GM12878 (cell line): ENCODE measurements around the gene CDKN3. TPM values are rescaled to one million over a fixed set of nuclear protein-coding genes. Genes with fewer than 3 reads are reported as not detected.

Experiments
- BACH1 ChIP-seq: fragments of 450-650 bp; IDR thresholded peaks from 2 replicates; pipeline ENCODE4 v1.6.1; 2017; ENCODE audit warnings: mild to moderate bottlenecking, borderline replicate concordance
- EGR1 ChIP-seq, 2 experiments: IDR thresholded peaks; 1 replicate in 1 of 2; 2 replicates in 1 of 2; pipeline ENCODE4 v1.6.1; 2011 to 2012; ENCODE audit warnings: low read depth in 2 of 2, low read length in 2 of 2, borderline replicate concordance in 1 of 2, mild to moderate bottlenecking in 1 of 2, moderate library complexity in 1 of 2
- MTA2 ChIP-seq: fragments of 450-650 bp; IDR thresholded peaks from 2 replicates; pipeline ENCODE4 v1.6.1; 2016; ENCODE audit warnings: low read depth, mild to moderate bottlenecking, moderate library complexity
- NR2C1 ChIP-seq: fragments of 450-650 bp; IDR thresholded peaks from 2 replicates; pipeline ENCODE4 v1.6.1; 2017; ENCODE audit warnings: antibody characterized with exemption, mild to moderate bottlenecking, moderate library complexity
- polyA plus RNA-seq, 11 experiments: library from polyadenylated mRNA; depleted of rRNA in 4 of 11; unstranded in 6 of 11; stranded (reverse) in 5 of 11; fragments of >200 nt; fragmentation: Nextera tagmentation in 4 of 11; fragmentation: Illumina TruSeq in 1 of 11; extraction: Ambion mirVana in 4 of 11; extraction: Trizol in 1 of 11; gene quantifications; 1 replicate in 1 of 11; 2 replicates in 10 of 11; pipeline versions ENCODE4 v1.2.1 to v1.2.3, GENCODE V29; 2011 to 2016; ENCODE audit warnings: inconsistent platforms in 2 of 11, missing spikeins in 2 of 11, low read depth in 1 of 11
- total RNA-seq, 4 experiments: library from RNA; depleted of rRNA in 3 of 4; stranded (reverse); fragments of >200 nt in 3 of 4; fragmentation: Illumina TruSeq in 1 of 4; extraction: Trizol in 1 of 4; gene quantifications; 2 replicates each; pipeline versions ENCODE4 v1.2.1 to v1.2.3, GENCODE V29; 2013 to 2021
- TF ChIP-seq, protein P1 (sequence below): IDR thresholded peaks from 2 replicates; pipeline ENCODE4 v1.6.1; 2012; ENCODE audit warnings: improper control_type of control experiment, low read depth, low read length; ENCODE audit not compliant: insufficient replicate concordance
- TF ChIP-seq, protein P2 (sequence below): fragments of 450-650 bp; IDR thresholded peaks from 2 replicates; pipeline ENCODE4 v1.6.1; 2017; ENCODE audit warnings: mild to moderate bottlenecking

The CDKN3 gene
- total and polyA plus RNA-seq, 10 of the 15 experiments (the other 5 are each of a cell fraction or from before 2014, with no cell fraction given) = 54.9 to 197 (median 111) TPM

DNA sequence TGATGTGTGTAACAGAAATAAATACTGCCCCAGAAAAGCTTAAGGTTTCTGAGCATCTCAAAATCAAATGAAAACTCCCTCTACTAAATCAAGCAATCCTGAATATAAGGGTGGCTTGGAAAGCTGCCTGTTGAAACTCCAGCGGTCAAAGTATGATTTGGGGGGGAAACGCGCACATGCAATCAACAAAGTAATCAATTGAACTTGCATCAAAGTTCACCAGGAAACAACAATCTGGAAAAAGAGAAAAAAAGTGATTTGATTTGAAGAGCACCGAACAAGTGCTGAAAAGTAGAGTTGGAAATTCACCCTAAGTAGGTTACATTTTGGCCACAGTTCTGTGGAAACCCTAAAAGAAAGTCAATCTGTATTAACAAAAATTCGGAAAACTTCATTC is 43.7 kb downstream of the CDKN3 start (continued):
- TF ChIP-seq, protein P1, sequence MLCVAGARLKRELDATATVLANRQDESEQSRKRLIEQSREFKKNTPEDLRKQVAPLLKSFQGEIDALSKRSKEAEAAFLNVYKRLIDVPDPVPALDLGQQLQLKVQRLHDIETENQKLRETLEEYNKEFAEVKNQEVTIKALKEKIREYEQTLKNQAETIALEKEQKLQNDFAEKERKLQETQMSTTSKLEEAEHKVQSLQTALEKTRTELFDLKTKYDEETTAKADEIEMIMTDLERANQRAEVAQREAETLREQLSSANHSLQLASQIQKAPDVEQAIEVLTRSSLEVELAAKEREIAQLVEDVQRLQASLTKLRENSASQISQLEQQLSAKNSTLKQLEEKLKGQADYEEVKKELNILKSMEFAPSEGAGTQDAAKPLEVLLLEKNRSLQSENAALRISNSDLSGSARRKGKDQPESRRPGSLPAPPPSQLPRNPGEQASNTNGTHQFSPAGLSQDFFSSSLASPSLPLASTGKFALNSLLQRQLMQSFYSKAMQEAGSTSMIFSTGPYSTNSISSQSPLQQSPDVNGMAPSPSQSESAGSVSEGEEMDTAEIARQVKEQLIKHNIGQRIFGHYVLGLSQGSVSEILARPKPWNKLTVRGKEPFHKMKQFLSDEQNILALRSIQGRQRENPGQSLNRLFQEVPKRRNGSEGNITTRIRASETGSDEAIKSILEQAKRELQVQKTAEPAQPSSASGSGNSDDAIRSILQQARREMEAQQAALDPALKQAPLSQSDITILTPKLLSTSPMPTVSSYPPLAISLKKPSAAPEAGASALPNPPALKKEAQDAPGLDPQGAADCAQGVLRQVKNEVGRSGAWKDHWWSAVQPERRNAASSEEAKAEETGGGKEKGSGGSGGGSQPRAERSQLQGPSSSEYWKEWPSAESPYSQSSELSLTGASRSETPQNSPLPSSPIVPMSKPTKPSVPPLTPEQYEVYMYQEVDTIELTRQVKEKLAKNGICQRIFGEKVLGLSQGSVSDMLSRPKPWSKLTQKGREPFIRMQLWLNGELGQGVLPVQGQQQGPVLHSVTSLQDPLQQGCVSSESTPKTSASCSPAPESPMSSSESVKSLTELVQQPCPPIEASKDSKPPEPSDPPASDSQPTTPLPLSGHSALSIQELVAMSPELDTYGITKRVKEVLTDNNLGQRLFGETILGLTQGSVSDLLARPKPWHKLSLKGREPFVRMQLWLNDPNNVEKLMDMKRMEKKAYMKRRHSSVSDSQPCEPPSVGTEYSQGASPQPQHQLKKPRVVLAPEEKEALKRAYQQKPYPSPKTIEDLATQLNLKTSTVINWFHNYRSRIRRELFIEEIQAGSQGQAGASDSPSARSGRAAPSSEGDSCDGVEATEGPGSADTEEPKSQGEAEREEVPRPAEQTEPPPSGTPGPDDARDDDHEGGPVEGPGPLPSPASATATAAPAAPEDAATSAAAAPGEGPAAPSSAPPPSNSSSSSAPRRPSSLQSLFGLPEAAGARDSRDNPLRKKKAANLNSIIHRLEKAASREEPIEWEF = no peak
- TF ChIP-seq NR2C1 (no peak), MTA2 (no peak), BACH1 (no peak), EGR1 (IDR thresholded peaks at IDR 0.05; ENCODE audit: borderline replicate concordance in 1 of 2, low read depth in 2 of 2, low read length in 2 of 2) (no peak)
- TF ChIP-seq, protein P2, sequence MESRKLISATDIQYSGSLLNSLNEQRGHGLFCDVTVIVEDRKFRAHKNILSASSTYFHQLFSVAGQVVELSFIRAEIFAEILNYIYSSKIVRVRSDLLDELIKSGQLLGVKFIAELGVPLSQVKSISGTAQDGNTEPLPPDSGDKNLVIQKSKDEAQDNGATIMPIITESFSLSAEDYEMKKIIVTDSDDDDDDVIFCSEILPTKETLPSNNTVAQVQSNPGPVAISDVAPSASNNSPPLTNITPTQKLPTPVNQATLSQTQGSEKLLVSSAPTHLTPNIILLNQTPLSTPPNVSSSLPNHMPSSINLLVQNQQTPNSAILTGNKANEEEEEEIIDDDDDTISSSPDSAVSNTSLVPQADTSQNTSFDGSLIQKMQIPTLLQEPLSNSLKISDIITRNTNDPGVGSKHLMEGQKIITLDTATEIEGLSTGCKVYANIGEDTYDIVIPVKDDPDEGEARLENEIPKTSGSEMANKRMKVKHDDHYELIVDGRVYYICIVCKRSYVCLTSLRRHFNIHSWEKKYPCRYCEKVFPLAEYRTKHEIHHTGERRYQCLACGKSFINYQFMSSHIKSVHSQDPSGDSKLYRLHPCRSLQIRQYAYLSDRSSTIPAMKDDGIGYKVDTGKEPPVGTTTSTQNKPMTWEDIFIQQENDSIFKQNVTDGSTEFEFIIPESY = no peak
